Ammon's horn (tissue), 1 donor: Measurements from ENCODE around the gene SGO2.
"Not testable (repeated sequence)": the region's sequence is repeated elsewhere in the genome, so short reads cannot be mapped to it uniquely, and the experiment has no call there.

Experiments used
- DNase-seq: peaks from one replicate; pipeline ENCODE4 v3.0.0-alpha.2; 2016; ENCODE audit warnings: low spot score

Gene SGO2

DNA sequence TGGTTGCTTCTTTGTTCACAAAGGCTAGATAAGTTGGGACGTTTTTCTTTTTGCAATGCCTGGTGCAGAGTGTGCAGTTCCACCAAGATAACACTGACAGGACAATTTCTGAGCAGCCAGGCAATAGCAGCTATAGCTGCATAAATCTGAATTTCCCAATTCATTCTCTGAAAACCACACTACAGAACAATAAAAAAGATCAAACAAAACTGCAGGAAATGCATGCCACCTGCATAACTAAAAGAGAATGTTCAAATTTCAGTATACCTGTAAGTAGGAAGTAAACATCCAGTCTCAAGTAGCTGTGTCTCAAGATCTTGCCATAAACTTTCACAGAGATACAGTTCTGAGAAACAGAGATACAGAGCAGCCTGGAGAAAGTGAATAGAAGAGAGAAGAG, 10.9 kb upstream of the SGO2 start:
- DNase-seq: no peak

DNA sequence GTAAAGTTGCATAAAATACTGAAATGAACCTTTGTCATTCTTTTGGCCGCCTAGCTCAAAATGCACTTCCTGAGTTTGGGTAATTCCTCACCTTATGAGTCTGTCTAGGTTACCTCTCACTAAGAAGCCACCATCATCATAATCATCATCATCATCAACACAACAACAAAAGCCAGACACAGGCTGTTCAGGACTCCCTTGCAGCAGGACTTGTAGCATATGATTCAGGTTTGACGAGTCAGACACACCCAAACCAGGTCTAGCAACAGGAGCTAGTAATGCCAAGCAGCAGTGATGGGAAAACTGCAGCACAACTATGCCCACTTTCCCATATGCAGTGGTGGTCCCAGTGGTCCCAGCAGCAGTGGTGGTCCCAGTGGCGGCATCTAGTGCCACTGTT, 2.8 kb upstream of the SGO2 start:
- DNase-seq: no peak

DNA sequence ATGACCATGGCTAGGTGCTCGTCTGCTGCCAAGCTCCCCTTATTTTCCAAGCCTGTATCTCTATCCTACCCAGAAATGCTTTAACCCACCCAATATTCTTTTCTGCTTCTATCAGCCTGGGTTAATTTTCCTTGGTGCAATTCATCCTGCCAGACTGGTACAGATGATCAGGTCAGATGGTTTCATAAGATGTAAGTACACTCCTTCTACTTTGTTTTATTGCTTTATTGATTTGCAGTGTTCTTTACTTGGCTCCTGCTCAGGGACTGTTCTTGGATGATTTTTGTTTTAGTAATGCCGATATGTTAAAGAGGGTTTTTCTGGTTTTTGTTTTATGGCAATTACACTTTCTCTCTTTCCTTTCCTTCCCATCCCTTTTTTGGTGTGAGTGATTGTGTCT, 2.4 kb upstream of the SGO2 start:
- no peak for DNase-seq

DNA sequence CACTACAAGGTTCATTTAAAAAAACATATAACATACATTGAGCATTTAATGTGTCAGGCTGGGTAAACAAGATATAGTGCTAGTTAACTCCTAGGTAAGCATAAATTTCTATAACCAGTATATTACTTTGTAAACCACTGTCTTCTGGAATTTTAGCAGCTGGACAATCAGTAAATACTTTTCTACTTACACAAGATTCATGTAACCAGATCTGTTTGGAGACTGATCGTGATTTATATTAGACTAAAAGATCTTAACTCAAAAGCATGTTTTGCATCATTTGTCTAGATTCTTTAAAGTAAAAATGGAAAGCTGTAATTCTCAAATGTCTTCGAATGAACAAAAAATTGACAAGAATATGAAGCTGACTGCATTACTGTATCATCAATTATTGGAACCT, 941 bp upstream of the SGO2 start:
- DNase-seq: no peak

DNA sequence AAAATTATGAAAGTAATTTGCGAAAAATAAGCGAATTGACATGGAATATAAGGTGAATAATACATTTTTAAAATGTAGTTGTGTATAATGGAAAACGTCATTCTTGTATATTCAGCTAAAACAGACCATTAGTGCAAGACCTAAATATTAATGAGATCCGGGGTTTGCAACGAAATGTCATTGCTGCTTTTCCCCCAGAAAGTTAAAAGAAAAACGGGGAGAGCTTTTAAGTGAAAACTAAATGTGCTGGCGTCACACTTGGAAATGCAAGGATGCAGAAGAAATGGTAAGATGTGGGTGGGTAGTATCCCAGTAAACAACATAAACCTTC, 491 bp upstream of the SGO2 start:
- DNase-seq: no peak

DNA sequence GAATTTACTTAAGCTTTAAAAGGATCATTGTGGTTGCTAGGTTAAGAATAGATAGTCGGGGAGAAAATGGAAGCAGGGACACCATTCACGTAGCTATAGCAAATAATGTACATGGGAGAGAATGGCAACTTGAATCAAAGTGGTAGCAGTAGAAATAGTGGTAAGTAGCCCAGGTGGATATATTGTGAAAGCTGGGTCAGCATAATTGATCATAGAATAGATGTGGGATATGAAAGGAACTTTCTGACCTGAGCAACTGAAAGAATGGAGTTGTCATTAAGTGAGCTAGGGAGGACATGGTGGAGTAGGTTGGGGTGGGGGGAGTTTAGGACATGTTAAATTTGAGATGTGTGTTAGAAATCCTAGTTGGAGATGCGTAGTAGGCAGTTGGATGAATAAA, 2.2 kb downstream of the SGO2 start:
- no peak for DNase-seq

DNA sequence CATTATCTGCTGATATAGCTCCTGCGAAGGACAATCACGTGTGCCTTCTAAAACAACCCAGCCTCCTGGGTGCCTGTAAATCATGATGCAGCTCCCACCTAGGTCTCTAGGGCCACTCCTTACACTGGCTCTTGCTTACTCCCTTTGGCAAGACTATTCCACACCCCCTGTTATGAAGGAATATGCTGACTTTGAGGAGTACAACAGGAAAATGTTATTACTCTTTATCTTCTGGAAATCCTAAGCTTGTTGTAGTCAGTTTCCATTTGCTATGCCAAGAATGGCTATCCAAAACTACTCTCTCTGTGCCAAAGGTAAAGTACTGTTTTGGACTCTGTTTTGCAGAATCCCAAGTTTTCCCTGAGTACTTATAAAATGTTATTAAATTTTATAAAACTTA, 7.7 kb downstream of the SGO2 start:
- DNase-seq: no peak

DNA sequence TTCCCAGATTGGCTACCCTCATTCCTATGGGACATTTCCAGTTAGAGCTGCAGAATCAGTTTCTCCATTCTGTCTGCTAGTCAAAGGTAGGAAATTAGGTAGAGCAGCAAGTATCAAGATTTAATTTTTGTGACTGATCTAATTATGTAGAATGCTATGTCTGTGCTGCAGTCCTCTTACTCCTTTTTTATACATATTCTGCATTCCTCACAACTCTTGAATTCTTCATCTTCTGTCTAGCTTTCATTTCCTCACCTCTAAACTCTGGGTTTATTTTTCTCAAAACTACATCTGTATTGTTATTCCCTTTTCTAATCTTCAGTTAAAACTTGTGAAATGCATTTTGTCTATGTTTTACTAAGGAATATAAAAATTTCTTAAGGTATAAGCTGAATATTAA, 8.6 kb downstream of the SGO2 start:
- no peak for DNase-seq

DNA sequence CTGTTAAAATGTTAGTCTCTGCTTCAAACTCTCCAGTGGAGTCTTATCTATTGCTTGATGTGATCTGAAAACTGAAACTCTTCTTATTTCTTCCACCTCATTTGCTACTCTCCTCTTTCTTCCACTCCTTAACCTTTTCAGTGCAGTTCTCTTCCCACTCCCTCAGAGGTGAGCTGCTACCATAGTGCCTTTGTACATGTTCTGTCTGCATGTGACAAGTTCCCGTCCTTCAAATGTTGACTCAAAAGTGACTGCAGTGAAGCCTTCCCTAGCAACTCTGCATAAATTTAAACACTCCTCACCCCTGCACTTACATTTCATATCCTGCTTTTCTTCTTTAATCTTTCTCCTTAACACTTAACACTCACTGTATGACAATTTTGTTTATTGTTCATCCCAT, 12.1 kb downstream of the SGO2 start:
- no peak for DNase-seq

DNA sequence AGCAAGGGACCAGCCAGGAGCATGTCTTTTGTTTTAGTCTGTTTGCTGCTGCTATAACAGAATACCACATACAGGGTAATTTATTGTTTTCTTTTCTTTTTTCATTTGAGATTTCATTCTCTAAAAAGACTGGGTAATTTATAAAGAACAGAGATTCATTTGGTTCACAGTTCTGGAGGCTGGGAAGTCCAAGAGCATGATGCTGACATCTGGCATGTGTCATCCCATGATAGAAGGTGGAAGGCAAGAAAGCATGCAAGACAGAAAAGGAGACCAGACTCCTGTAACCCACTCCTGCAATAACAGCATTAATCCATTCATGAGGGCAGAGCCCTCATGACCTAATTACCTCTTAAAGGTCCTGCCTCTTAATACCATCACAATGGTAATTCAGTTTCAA, 14.8 kb downstream of the SGO2 start:
- no peak for DNase-seq

DNA sequence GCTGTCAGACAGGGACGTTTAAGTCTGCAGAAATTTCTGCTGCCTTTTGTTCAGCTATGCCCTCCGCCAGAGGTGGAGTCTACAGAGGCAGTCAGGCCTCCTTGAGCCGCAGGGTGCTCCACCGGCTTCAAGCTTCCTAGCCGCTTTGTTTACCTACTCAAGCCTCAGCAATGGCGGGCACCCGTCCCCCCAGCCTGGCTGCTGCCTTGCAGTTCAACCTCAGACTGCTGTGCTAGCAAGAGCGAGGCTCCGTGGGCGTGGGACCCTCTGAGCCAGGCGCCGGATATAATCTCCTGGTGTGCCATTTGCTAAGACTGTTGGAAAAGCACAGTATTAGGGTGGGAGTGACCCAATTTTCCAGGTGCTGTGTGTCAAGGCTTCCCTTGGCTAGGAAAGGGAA, 40.6 kb downstream of the SGO2 start:
- DNase-seq: not testable (repeated sequence)

DNA sequence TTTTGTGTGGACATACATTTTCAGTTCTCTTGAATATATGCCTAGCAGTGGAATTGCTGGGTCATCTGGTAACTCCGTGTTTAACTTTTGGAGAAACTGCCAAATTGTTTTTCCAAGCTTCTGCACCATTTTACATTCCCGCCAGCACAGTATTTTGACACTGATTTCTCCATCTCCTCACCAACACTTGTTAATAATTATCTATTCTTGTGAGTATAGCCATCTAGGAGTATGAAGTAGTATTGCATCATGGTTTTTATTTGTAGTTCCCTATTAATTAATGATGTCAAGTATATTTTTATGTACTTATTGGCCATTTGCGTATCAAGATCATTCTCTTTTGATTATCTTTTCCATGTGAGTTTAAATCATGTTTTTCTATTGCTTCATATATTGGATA, 41.9 kb downstream of the SGO2 start:
- no peak for DNase-seq

DNA sequence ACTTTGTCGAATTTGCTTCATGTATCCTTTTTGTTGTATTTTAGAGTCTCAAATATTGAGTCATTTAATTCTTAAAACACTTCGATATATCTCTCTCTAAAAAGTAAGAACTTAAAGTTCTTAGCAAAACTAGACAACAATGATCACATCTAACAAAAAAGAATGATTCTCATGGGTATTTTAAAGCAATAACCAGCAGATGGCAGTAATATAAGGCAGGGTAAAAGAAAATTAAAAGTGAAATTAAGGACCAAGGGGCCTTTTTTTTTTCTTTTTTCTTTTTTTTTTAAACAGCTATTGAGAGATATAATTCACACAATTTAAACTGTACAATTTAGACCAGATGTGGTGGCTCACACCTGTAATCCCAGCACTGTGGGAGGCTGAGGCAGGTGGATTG, 50.0 kb downstream of the SGO2 start:
- DNase-seq: no peak

DNA sequence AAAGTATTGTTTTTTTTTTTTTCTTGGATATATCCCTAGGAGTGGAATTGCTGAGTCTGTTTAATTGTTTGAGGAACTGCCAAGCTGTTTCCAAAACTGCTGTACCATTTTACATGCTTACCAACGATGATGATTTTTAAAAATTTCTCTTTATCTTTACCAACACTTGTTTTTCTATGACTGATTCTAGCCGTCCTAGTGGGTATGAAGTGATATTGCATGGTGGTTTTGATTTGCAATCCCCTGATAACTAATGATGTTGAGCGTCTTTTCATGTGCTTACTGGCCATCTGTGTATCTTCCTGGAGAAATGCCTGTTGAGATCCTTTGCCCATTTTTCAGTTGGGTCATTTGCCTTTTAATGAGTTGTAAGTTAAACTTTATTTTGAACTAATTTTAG, 51.0 kb downstream of the SGO2 start:
- DNase-seq: no peak

DNA sequence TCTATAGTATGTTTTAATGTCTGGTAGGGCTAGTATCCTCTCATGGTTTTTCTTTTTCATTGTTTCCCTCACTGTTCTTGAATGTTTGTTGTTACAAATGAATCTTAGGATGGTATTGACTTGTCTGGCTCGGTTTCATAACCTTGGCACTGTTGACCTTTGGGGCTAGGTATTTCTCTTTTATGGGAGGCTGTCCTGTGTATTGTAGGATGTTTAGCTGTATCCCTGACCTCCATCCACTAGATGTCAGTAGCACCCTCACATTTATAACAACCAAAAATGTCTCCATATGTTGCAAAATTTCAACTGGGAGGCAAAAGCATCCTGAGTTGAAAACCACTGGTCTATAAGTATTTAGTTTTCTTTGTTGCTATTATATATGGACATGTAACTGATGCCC, 52.8 kb downstream of the SGO2 start:
- DNase-seq: no peak

DNA sequence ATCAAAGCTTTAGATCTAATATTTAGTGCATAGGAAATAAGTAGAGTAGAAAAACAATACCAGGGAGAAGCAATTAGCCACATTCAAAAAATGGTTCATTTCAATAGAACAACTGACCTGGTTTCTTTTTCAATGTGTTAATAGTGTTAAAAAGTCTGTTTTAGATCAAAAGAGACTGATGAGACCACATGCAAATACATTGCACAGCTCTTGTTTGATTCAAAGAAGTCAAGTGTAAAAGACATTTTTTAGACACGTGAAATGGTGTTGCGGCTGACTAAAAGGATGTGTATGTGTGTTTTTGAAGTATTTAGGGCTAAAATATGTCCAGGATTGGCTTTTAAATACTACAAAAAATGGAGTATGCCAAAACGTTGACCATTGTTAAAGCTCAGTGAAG, 58.6 kb downstream of the SGO2 start:
- DNase-seq: no peak

DNA sequence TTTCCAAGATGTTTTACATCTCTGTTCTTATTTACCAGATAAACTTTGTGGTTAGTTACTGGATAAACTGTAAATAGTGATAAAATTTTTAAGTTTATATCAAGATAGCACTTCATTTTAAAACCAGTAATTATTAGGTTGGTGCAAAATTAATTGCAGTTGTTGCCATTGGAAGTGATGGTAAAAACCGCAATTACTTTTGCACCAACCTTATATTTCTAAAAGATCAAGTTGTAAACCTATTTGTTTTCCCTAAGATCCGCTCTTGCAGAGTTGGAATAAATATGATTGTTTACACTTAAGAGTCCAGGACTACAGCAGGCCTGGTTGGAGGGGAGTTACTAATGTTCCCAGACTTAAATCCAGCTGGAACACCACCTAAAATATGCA, 59.3 kb downstream of the SGO2 start:
- no peak for DNase-seq

DNA sequence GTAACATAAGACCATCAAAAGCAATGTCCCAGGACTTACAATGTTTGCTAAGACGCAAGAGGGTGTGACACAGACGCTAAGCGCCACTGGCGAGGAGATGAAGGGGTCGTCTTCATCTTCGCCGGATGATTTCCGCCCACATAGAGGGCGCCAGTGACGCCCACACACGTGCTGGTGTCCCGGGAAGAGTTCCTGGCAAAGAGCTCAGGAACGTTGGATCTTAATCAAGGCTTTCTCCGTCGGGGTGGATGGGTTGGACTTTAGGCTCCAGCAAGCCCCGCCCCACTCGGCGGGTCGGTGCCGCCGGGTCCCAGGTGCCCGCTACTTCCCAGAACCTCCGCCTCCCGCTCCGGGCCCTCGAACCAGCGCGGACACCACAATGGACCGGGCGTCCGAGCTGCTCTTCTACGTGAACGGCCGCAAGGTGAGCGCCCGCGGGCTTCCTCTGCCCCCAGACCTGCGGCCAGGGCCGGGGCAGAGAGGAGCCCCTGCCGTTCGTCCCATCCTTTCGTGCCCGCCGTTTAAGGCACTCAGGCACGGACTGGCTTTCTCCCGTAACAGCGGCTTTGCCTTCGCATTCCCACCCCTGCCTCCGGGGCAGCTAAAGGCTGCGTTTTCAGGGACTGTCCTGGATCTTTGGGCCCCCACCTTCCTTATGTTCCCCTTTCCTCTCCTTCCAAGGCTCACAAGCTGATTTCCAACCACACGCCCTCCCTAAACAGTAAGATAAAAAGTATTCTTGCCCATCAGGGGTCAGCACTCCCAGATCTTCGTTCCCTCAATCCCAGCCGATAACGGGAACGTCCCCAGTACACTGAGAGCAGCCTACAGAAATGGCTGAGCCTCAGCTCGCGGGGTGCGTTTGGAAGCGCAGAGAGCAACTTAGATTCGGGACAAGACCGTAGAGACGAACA, 60.0 kb downstream of the SGO2 start, which contains the start of gene AOX1:
Gene AOX1, plus strand, starts transcription at position 285 of the 914 bp plus-strand sequence. Its CDS starts 95 bp downstream, at position 380.
- DNase-seq: peak; percentile 27

DNA sequence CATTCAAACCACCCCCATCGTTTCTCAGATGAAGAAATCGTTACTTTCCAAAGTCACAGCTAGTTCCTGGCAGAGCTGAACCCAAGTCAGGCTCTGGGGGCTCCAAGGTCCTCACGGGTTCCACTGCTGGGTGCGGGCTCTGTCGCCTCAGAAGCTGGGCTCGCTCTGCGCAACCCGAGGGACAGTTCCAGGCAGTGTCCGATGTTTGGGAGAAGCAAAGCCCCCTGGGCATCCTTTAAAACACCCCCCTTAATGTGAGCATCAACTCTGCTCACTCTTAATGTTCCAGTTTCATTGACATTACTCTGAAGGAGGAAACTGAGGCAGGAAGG, 60.6 kb downstream of the SGO2 start:
- no peak for DNase-seq

DNA sequence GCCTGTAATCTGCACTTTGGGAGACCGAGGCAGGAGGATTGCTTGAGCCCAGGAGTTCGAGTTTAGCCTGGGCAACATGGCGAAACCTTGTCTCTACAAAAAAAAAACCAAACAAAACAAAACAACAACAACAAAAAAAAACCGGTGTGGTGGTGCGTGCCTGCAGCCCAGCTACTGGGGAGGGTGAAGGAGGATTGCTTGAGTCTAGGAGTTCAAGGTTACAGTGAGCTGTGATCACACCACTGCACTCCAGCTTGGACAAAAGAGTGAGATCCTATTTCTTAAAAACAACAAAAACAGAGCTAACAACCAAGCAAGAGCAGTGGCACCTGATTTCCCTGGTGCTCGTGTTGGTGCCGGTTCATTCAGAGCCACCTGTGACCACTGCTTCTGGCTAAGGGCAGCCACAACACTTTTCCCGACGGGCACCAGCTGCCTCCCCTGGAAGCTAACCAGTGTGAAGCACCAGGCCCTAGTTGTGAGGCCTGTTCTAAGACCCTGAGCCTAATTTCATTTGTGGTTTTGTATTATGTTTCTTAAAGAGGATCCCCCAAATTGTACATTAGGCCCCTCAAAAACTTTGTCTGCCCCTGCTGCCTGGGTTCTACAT, 61.1 kb downstream of the SGO2 start:
- DNase-seq: no peak

DNA sequence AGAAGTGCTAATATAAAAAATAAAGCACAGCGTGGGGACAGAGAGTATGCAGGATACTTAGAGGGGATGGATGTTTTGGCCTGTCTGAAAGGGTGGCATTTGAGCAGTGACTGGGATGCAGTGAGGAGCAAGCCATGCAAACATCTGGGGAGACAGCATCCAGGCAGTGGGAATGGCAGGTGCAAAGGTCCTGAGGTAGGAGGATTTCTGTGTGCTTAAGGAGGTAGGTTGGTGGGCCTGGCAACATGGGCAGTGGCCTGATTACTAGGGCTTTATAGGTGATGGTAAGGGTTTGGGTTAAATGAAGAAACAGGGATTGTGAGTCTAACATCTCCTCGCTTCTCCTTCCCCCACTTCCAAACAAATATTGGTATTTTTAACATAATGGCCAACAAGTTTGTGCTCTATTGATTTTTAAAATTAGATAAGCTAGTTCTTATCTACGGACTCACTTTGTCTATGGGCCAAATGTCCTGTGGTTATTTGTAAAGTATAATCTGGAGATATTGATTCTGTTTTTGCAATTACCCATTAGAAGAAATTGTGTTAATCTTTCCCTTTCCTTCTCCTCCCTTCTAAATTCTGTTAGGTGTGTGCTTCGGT, 62.2 kb downstream of the SGO2 start:
- DNase-seq: no peak

DNA sequence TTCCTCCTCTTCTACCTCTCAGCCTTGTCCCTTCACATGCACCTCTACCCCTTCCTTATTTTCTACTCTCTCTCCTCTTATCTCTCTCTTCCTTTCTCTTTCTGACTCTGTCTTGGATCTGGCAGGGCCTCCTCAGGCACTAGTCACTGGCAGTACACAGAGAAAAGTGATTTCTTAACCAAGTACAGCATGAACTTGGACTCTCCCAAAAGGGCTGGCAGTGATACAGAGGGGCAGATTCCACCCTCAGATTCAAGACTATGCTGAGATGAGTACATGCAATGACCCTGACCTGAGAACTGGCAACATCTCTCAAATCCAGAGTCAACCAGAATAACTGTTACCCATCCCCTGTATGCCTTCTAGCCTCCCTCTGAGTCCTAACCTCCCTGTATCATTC, 64.1 kb downstream of the SGO2 start:
- no peak for DNase-seq

DNA sequence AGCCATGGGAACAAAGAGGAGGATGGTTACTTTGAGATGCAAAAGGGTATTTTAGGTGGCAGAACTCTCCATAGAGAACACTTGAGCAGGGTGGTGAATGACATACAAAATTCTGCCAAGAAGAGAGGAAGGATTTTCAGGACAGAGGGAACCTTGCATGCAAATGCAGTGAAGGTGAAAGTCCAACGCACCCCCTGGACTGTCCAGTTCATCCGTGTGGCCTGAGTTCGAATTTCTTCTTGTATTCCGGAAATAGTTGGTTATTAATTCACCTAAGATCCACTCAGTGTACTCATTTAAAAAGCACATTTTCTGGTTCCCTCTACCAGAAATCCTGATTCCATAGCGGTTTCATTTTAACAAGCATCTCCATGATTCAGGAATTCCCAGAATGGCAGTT, 65.3 kb downstream of the SGO2 start:
- DNase-seq: no peak
